HK-2 (cell line): ENCODE measurements around the gene TTR.

Experiments
- DNase-seq: peaks from one replicate; pipeline ENCODE4 v3.0.0-alpha.2; 2018; ENCODE audit not compliant: unreplicated experiment

The TTR gene

DNA sequence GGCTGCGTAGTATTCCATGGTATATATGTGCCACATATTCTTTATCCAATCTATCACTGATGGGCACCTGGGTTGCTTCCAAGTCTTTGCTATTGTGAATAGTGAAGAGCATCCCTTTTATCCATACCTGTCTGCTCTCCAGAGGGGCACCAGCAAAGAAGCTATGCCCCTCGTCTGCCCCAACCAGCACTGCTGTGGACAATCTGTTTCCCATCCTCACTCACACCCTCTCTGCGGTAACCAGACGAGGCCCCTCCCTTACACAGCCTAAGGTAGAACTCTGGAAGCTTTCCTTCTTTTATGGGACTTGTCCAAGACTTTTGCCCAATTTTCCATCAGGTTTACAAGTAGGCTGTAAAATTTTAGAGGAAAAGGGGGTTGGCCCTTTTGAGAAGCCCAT lies 24.9 kb downstream of the TTR start:
- no peak for DNase-seq

GRCh38 chr18:31617031-31617717 lies 25.5 kb downstream of the TTR start:
- DNase-seq = no peak

- no peak for DNase-seq
Measured at GRCh38 chr18:31618801-31619200, 27.1 kb downstream of the TTR start.

GRCh38 chr18:31619291-31619690 lies 27.6 kb downstream of the TTR start:
- DNase-seq = no peak

GRCh38 chr18:31624892-31625640 lies 33.4 kb downstream of the TTR start:
- no peak for DNase-seq

GRCh38 chr18:31626409-31626808 lies 34.7 kb downstream of the TTR start:
- no peak for DNase-seq

DNA sequence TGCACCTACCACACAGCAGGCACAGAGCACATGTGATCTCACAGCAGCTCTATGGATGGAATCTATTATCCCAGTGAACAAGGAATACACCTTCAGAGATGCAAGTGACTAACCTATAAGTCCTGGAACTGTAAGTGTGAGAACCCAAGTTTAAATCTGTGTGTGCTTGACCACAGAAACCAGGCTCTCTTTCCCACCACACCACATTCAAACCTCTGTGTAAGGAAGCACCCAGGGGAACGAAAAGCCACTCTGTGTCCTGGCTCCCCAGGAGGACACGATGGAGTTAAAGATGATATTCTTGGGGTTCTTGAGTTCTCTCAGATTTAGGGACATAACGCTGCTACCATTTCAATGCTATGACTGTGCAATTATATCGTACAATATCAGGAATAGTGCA lies 38.9 kb downstream of the TTR start:
- DNase-seq = no peak

- no peak for DNase-seq
Measured at GRCh38 chr18:31631526-31631925, 39.8 kb downstream of the TTR start.

- DNase-seq = no peak
Measured at GRCh38 chr18:31632356-31632755, 40.7 kb downstream of the TTR start.

DNA sequence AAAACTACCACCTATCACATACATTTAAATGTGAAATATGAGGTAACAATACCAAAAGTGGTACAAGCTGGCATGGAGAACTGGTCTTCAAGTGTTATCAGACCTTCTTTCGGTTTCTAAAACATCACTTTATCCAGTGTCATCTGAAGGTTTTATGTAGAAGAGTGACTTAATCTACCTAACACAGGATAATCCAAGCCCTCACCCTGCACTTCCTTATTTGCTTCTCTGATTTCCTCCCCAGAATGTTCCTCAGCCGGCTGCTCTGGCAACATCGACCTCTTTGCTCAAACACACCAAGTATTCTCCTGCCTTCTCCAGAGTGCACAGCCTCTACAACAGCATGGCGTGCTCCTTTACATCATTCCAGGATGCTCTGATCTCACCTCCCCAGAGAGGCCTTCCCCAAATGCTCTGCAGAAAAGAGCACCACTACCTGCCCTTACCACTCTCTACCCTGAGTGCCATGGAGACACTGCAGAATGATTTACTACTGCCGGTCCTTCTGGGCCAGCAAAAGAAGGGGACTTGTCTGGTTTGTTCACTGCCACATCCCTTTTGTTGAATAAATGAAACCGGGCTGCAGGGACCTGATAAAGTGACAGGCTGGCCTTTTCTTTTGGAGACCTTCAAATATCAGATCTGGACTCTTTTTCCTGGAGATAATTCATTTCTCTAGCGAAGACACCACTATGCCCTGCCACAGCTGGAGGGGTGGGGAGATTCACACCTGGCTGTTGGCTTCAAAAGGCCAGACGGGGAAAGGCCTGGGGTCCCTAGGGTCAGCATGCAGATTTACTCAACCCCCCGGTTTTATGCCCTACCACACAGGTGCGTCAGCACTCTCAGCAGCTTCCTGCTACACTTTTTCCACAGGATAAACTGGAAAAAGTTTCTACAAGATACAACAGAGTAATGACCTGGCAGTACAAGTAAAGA lies 42.0 kb downstream of the TTR start:
- no peak for DNase-seq

GRCh38 chr18:31634331-31634713 lies 42.6 kb downstream of the TTR start:
- no peak for DNase-seq

- no peak for DNase-seq
Measured at GRCh38 chr18:31636387-31636786, 44.7 kb downstream of the TTR start.

DNA sequence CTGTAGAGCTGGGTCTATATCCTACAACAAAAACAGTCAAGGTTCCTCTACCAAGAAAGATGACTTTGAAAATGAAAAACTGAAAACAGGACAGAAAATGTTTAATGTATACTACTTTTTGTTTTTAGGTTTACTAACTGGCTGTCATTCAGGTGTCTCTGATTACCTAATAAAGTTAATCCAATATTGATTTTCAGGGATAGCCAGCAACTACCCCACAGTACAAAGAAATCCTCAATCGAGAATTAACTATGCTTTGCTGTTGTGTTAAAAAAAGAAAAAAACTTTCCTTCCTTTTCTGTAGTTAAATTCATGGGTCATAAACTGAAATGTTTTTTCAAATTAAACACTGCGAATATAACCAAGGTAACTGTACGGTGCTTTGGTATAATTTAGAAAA lies 45.8 kb downstream of the TTR start:
- DNase-seq = no peak

DNA sequence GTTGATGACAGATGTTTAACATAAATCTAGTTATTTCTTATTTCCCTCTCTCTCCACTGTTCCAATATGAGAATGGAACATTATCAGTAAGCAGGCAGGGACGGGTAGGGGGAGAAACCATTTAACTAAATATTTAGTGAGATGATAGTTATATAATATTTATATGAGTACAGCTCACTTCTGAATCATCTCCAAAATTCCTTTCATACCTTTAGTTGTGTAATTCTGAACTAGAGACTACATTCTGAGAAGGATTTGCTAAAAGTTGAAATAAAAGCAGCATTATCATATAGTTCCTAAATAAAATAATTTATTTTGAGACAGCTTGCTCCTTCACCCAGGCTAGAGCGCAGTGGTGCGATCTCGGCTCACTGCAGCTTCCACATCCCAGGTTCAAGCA lies 51.3 kb downstream of the TTR start:
- no peak for DNase-seq

DNA sequence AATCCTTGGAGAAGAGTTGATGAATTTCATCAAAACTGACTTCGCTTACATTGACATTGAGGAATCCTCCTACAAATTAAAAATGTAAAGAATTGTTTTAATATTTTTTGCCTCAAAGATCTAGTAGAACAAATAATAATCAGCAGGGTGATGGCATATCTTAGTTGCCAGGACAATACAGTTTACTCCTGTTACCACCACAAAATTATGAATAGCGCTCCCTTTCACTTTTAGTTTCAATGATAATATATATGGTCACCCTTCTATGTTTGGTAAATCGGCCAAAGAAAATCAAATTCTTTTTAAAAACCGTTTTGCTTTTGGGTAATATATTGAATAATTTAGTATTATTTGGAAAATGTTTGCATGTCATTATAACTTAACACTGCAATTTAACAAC lies 53.7 kb downstream of the TTR start:
- no peak for DNase-seq

DNA sequence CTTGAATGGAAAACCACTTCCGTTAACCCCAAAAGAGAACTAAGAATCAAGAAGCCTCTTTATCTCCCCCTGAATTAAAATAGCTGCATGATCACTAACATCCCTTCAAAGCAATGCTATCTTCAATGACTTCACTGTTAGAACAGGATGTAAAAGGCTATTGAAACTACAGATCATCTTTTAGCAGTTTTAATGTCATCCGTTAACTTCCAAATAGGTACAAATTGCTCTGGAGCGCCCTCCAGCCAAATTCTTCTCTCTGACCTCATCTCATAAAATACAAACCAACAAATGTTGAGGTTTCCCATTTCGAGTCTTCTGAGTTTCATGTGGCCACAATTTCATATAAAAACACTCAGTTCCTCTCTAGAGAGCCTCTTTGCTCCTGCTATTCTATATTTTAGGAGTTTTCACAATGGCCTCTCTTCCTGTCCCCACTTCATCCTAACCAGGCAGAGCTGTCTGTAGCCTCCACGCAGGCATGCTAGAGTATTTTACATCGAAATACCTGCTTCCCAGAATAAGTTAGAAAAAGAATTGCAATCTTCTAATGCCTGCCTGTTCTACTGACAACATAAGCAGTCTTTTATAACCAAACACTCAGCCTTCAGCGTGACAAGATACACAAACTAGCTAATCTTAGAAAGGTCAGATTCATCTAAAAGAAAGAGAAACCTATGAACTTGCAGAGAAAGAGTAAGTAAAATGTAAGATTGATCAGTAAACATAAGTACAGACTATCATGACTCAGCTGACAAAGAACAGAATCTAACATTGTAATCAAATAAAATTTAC lies 54.9 kb downstream of the TTR start:
- no peak for DNase-seq

- DNase-seq = no peak
Measured at GRCh38 chr18:31647127-31647753, 55.6 kb downstream of the TTR start.
